ENCODE results near the gene ATP2A1. TPM values are rescaled to one million over a fixed set of nuclear protein-coding genes. Genes with fewer than 3 reads are reported as not detected.
A peak's percentile ranks its signal among the peaks of the same experiment; 100 is the strongest.

ATP2A1 gene
- total and polyA plus RNA-seq, 2 of the 13 experiments (the other 11 are each of a cell fraction or from before 2014, with no cell fraction given) = 3.2 to 12.5 TPM

GRCh38 chr16:28830531-28830930 is 47.8 kb upstream of the ATP2A1 start:
- in situ Hi-C loops (cut with HindIII; ENCODE audit: extremely low pct_ligation_motif_present, low pct_unique_long_range_greater_than_20kb) = no loop called here

More at GRCh38 chr16:28830531-28830930, 47.8 kb upstream of the ATP2A1 start:
- ATAC-seq = no peak
- H3K9me3 ChIP-seq (ENCODE audit: low read length) = no peaks in the 10 kb centered on the region
- H3K36me3 ChIP-seq (replicated peaks in 1 of 2; ENCODE audit: control insufficient read depth in 1 of 2, insufficient read depth in 2 of 2, low read length in 2 of 2) = peaks cover 70 to 99% of the 10 kb centered on the region in 2 experiments
- FAIRE-seq = no peak
- ChIA-PET CTCF (ENCODE audit: low intra/inter-chr PET ratio, low total read pairs) (no interaction called here), POLR2A (interaction anchor here (1.3 to 6.7 kb wide), 2 partner anchors 14 to 34 kb away, joined by 4 to 56 read pairs; partner anchors contain the start of gene TUFM)
- H4K20me1 ChIP-seq (ENCODE audit: insufficient read depth, low read length) = peaks cover 31% of the 10 kb centered on the region
- no peaks in the 10 kb centered on the region for H3K27me3 ChIP-seq (ENCODE audit: control insufficient read depth in 1 of 2, insufficient read depth in 2 of 2, low read length in 2 of 2)
- intact Hi-C loops (cut with micrococcal nuclease; ENCODE audit: unreplicated experiment) = no loop called here
- TF ChIP-seq ZNF354B (CRISPR knock-in tag; IDR thresholded peaks at IDR 0.05) (no peak), UBTF (CRISPR knock-in tag; IDR thresholded peaks at IDR 0.05) (0 out of 2 replicates have a peak, but pooled peaks have one; percentile 25), POLR2AphosphoS2 (IDR thresholded peaks at IDR 0.05; ENCODE audit: low read depth, low read length) (0 out of 2 replicates have a peak, but pooled peaks have one; percentile 62), AGO2 (optimal IDR thresholded peaks at IDR 0.05; ENCODE audit: low read depth, low read length) (peak; percentile 35), RBFOX2 (IDR thresholded peaks at IDR 0.05; ENCODE audit: low read depth, low read length) (0 out of 2 replicates have a peak, but pooled peaks have one; percentile 49), NR2C2 (CRISPR knock-in tag; IDR thresholded peaks at IDR 0.05; ENCODE audit: borderline replicate concordance) (0 out of 2 replicates have a peak, but pooled peaks have one; percentile 8), ZNF326 (CRISPR knock-in tag; IDR thresholded peaks at IDR 0.05; ENCODE audit: borderline replicate concordance) (no peak), RBM22 (optimal IDR thresholded peaks at IDR 0.05; ENCODE audit: low read length) (peak; percentile 56), E2F1 (CRISPR knock-in tag; IDR thresholded peaks at IDR 0.05) (no peak)
- H3K4me3 ChIP-seq (replicated peaks in 1 of 3; ENCODE audit: insufficient read depth in 1 of 3, low read depth in 2 of 3, low read length in 3 of 3) = no peak overlapping the region
- H3K27ac ChIP-seq (ENCODE audit: extremely low read length, insufficient read depth, low read length) = no peak overlapping the region
- DNase-seq (ENCODE audit: low spot score) = no peak
- H3K79me2 ChIP-seq (ENCODE audit: insufficient read depth, low read length) = peaks cover 36% of the 10 kb centered on the region
- 94% methylated on average over 13 of the region's 13 CpGs for WGBS (ENCODE audit: low lambda C conversion rate)
- H2AFZ ChIP-seq (ENCODE audit: low read length) = no peak overlapping the region
- no peak overlapping the region for H3K9ac ChIP-seq (ENCODE audit: insufficient read depth, low read depth, low read length)
- H3K4me1 ChIP-seq (ENCODE audit: insufficient read depth, low read length) = peaks cover 44% of the 10 kb centered on the region
- no TSS peak for BruUV-seq (replicated peaks)
- no peak overlapping the region for H3K4me2 ChIP-seq (ENCODE audit: low read depth, low read length)

All from HepG2 (cell line).